Hepatocyte (in vitro differentiated cells): ENCODE results near the gene HMGN2.

Experiments used
- CTCF ChIP-seq: fragments of 200-600 bp; sonication (generic); IDR thresholded peaks from 2 replicates; pipeline ENCODE4 v1.5.1; 2016; ENCODE audit warnings: antibody characterized with exemption, mild to moderate bottlenecking; ENCODE audit not compliant: poor library complexity
- EZH2 ChIP-seq: fragments of 200-600 bp; sonication (generic); IDR thresholded peaks from 2 replicates; pipeline ENCODE4 v1.6.1; 2016; ENCODE audit warnings: antibody characterized with exemption, mild to moderate bottlenecking, borderline replicate concordance
- EZH2phosphoT487 ChIP-seq: fragments of 200-600 bp; sonication (generic); IDR thresholded peaks from one replicate; pipeline ENCODE4 v1.6.1; 2018; ENCODE audit warnings: antibody characterized with exemption, mild to moderate bottlenecking, low read depth, moderate library complexity; ENCODE audit not compliant: unreplicated experiment, severe bottlenecking

- no peak for TF ChIP-seq CTCF
- TF ChIP-seq EZH2phosphoT487: no peak
- TF ChIP-seq EZH2: no peak
Observed at GRCh38 chr1:26432793-26433192, 39.4 kb upstream of the HMGN2 start.
